Ishikawa (cell line): Measurements from ENCODE around the gene TATDN2.

Experiments used
- CEBPB ChIP-seq: IDR thresholded peaks from 2 replicates; pipeline ENCODE4 v1.6.1; 2012
- CREB1 ChIP-seq: IDR thresholded peaks from 2 replicates; pipeline ENCODE4 v1.6.1; 2012; ENCODE audit warnings: low read depth
- EGR1 ChIP-seq: IDR thresholded peaks from 2 replicates; pipeline ENCODE4 v1.6.1; 2012
- EP300 ChIP-seq: IDR thresholded peaks from 2 replicates; pipeline ENCODE4 v1.6.1; 2012; ENCODE audit warnings: borderline replicate concordance
- FOXM1 ChIP-seq: IDR thresholded peaks from 2 replicates; pipeline ENCODE4 v1.6.1; 2012; ENCODE audit warnings: low read depth, borderline replicate concordance
- NFIC ChIP-seq: IDR thresholded peaks from 2 replicates; pipeline ENCODE4 v1.6.1; 2012
- RAD21 ChIP-seq: IDR thresholded peaks from 2 replicates; pipeline ENCODE4 v1.6.1; 2012; ENCODE audit warnings: low read depth
- TAF1 ChIP-seq: IDR thresholded peaks from 2 replicates; pipeline ENCODE4 v1.6.1; 2012; ENCODE audit warnings: low read depth, mild to moderate bottlenecking
- TCF12 ChIP-seq: IDR thresholded peaks from 2 replicates; pipeline ENCODE4 v1.6.1; 2012; ENCODE audit warnings: low read depth
- TEAD4 ChIP-seq: IDR thresholded peaks from 2 replicates; pipeline ENCODE4 v1.6.1; 2012
- YY1 ChIP-seq: IDR thresholded peaks from 2 replicates; pipeline ENCODE4 v1.6.1; 2012; ENCODE audit warnings: low read depth
- ZBTB7A ChIP-seq: IDR thresholded peaks from 2 replicates; pipeline ENCODE4 v1.6.1; 2012; ENCODE audit warnings: low read depth
- TF ChIP-seq, protein P1 (sequence below): IDR thresholded peaks from 2 replicates; pipeline ENCODE4 v1.6.1; 2012
- TF ChIP-seq, protein P2 (sequence below): IDR thresholded peaks from 2 replicates; pipeline ENCODE4 v1.6.1; 2012; ENCODE audit warnings: low read depth, mild to moderate bottlenecking
- TF ChIP-seq, protein P3 (sequence below): IDR thresholded peaks from 2 replicates; pipeline ENCODE4 v1.6.1; 2012

Gene TATDN2

DNA sequence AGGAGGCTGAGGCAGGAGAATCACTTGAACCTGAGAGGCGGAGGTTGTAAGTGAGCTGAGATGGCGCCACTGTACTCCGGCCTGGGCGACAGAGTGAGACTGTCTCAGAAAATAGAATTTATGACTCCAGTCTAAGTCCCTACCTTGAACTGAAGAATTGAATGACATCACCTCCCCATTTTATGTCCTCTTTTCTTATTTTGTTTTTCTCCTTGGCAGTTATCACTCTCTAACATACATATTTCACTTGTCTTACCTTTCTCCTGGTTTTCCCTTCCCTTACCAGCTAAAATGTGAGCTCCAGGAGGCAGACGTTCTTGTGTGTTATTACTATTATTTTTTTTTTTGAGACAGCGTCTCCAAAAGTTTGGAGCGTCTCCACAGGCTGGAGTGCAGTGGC is 7.6 kb downstream of the TATDN2 start:
- no peak for TF ChIP-seq ZBTB7A

DNA sequence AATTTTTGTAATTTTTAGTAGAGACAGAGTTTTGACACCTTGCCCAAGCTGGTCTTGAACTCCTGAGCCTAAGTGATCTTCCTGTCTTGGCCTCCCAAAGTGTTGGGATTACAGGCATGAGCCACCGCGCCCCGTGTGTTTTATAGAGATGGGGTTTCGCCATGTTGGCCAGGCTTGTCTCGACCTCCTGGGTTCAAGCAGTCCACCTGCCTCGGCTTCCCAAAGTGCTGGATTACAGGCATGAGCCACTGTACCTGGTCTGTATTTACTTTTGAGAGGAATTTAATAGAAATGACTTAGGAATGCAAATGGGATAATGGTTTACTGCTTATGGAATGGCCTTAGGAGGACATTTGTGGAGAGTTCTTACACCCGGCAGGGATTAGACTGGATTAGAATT is 10.8 kb downstream of the TATDN2 start:
- TF ChIP-seq CREB1, result no peak
- TF ChIP-seq, protein P1, sequence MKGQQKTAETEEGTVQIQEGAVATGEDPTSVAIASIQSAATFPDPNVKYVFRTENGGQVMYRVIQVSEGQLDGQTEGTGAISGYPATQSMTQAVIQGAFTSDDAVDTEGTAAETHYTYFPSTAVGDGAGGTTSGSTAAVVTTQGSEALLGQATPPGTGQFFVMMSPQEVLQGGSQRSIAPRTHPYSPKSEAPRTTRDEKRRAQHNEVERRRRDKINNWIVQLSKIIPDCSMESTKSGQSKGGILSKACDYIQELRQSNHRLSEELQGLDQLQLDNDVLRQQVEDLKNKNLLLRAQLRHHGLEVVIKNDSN, result no peak
- TF ChIP-seq, protein P2, sequence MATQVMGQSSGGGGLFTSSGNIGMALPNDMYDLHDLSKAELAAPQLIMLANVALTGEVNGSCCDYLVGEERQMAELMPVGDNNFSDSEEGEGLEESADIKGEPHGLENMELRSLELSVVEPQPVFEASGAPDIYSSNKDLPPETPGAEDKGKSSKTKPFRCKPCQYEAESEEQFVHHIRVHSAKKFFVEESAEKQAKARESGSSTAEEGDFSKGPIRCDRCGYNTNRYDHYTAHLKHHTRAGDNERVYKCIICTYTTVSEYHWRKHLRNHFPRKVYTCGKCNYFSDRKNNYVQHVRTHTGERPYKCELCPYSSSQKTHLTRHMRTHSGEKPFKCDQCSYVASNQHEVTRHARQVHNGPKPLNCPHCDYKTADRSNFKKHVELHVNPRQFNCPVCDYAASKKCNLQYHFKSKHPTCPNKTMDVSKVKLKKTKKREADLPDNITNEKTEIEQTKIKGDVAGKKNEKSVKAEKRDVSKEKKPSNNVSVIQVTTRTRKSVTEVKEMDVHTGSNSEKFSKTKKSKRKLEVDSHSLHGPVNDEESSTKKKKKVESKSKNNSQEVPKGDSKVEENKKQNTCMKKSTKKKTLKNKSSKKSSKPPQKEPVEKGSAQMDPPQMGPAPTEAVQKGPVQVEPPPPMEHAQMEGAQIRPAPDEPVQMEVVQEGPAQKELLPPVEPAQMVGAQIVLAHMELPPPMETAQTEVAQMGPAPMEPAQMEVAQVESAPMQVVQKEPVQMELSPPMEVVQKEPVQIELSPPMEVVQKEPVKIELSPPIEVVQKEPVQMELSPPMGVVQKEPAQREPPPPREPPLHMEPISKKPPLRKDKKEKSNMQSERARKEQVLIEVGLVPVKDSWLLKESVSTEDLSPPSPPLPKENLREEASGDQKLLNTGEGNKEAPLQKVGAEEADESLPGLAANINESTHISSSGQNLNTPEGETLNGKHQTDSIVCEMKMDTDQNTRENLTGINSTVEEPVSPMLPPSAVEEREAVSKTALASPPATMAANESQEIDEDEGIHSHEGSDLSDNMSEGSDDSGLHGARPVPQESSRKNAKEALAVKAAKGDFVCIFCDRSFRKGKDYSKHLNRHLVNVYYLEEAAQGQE, result no peak
- TF ChIP-seq TEAD4, result no peak
- TF ChIP-seq TCF12, result no peak
- no peak for TF ChIP-seq RAD21
- TF ChIP-seq FOXM1, result no peak
- TF ChIP-seq, protein P3, sequence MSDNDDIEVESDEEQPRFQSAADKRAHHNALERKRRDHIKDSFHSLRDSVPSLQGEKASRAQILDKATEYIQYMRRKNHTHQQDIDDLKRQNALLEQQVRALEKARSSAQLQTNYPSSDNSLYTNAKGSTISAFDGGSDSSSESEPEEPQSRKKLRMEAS, result no peak
- TF ChIP-seq NFIC, result no peak
- no peak for TF ChIP-seq YY1
- TF ChIP-seq ZBTB7A, result no peak
- TF ChIP-seq EP300, result no peak

DNA sequence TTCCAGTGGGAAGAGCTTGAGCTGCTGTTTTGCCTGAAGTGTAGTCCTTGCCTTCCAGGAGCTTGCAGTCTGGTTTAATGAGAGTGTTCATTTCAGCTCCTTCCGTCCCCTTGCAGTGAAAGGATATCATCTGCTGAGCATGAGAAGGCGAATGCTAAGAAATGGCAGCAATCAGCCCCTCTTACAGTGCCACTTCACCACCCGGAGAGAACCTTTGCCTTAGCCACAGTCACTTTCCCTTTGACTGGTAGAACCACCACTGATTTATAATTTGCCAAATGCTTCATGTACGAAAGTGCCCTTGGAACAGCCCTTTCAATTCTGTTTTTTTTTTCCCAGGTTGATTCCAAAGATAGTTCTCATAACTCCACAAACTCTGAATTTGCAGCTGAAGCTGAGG is 11.5 kb downstream of the TATDN2 start:
- no peak for TF ChIP-seq ZBTB7A
- TF ChIP-seq, protein P1, result no peak

DNA sequence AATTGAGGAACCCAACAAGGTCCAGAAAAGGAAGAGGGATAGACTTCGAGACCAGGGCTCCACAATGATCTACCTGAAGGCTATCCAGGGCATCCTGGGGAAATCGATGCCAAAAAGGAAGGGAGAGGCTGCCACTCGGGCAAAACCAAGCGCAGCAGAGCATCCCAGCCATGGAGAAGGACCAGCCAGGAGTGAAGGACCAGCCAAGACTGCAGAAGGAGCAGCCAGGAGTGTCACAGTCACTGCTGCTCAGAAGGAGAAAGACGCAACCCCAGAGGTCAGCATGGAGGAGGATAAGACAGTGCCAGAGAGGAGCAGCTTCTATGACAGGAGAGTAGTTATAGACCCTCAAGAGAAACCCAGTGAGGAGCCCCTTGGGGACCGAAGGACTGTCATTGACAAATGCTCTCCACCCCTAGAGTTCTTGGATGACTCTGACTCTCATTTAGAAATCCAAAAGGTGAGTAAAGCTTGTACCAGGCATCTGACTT is 12.0 kb downstream of the TATDN2 start:
- TF ChIP-seq, protein P3, result no peak
- TF ChIP-seq NFIC (no peak), TCF12 (no peak), TAF1 (no peak), CREB1 (no peak), CEBPB (no peak), TEAD4 (no peak), YY1 (no peak), RAD21 (no peak), EP300 (no peak), FOXM1 (no peak)
- TF ChIP-seq, protein P2, result no peak
- TF ChIP-seq, protein P1, result no peak

GRCh38 chr3:10262027-10262426 is 13.8 kb downstream of the TATDN2 start:
- TF ChIP-seq, protein P3, result no peak
- TF ChIP-seq RAD21 (no peak), CEBPB (no peak), EGR1 (no peak), TCF12 (no peak), ZBTB7A (no peak), NFIC (no peak), EP300 (no peak), TAF1 (no peak), YY1 (no peak), CREB1 (no peak), FOXM1 (no peak), TEAD4 (no peak)
- TF ChIP-seq, protein P1, result no peak
- TF ChIP-seq, protein P2, result no peak
